Measurements from ENCODE around the gene FAM227B.
"Not testable (repeated sequence)": the region's sequence is repeated elsewhere in the genome, so short reads cannot be mapped to it uniquely, and the experiment has no call there.

Gene FAM227B

GRCh38 chr15:49610157-49610918, 10.3 kb downstream of the FAM227B start:
- no peak for DNase-seq

GRCh38 chr15:49606594-49606993, 14.0 kb downstream of the FAM227B start:
- no peak for DNase-seq

GRCh38 chr15:49605588-49605987, 15.0 kb downstream of the FAM227B start:
- DNase-seq: no peak

GRCh38 chr15:49604625-49605409, 15.8 kb downstream of the FAM227B start:
- no peak for DNase-seq

- DNase-seq: not testable (repeated sequence)
Measured at GRCh38 chr15:49592829-49593316, 27.7 kb downstream of the FAM227B start.

- DNase-seq: no peak
Measured at GRCh38 chr15:49589030-49589429, 31.6 kb downstream of the FAM227B start.

- DNase-seq: no peak
Measured at GRCh38 chr15:49573421-49573820, 47.2 kb downstream of the FAM227B start.

GRCh38 chr15:49570672-49571071, 49.9 kb downstream of the FAM227B start:
- no peak for DNase-seq

- no peak for DNase-seq
Measured at GRCh38 chr15:49570174-49570573, 50.4 kb downstream of the FAM227B start.

GRCh38 chr15:49560045-49560444, 60.6 kb downstream of the FAM227B start:
- no peak for DNase-seq

GRCh38 chr15:49558929-49559328, 61.7 kb downstream of the FAM227B start:
- DNase-seq: no peak

- no peak for DNase-seq
Measured at GRCh38 chr15:49556437-49556836, 64.2 kb downstream of the FAM227B start.

- not testable (repeated sequence) for DNase-seq
Measured at GRCh38 chr15:49550342-49550741, 70.3 kb downstream of the FAM227B start.

GRCh38 chr15:49538520-49538919, 82.1 kb downstream of the FAM227B start:
- no peak for DNase-seq

GRCh38 chr15:49530092-49530491, 90.5 kb downstream of the FAM227B start:
- no peak for DNase-seq

- no peak for DNase-seq
Measured at GRCh38 chr15:49528289-49528688, 92.3 kb downstream of the FAM227B start.

GRCh38 chr15:49521802-49522201, 98.8 kb downstream of the FAM227B start:
- no peak for DNase-seq

- not testable (repeated sequence) for DNase-seq
Measured at GRCh38 chr15:49512739-49513138, 107.9 kb downstream of the FAM227B start.

GRCh38 chr15:49507261-49507660, 113.4 kb downstream of the FAM227B start:
- DNase-seq: no peak

- no peak for DNase-seq
Measured at GRCh38 chr15:49506341-49506740, 114.3 kb downstream of the FAM227B start.

GRCh38 chr15:49501586-49501985, 119.0 kb downstream of the FAM227B start:
- DNase-seq: no peak

- DNase-seq: no peak
Measured at GRCh38 chr15:49495993-49496753, 124.4 kb downstream of the FAM227B start.

GRCh38 chr15:49494842-49495241, 125.8 kb downstream of the FAM227B start:
- no peak for DNase-seq

Data from DMS153 (cell line).